Liver (tissue), 3 donors: Measurements from ENCODE around the gene POLR3A.

Experiments
- ATF3 ChIP-seq: IDR thresholded peaks from 2 replicates; pipeline ENCODE4 v1.6.1; 2016; ENCODE audit warnings: antibody characterized with exemption
- CTCF ChIP-seq: fragments of 150-350 bp; IDR thresholded peaks from 2 replicates; pipeline ENCODE4 v1.5.1; 2017; ENCODE audit warnings: improper control_type of control experiment, low read depth, low read length; ENCODE audit not compliant: missing input control
- EGR1 ChIP-seq, 2 donors: IDR thresholded peaks; 2 replicates each; pipeline ENCODE4 v1.6.1; 2016 to 2018; ENCODE audit warnings: antibody characterized with exemption in 2 of 2, low read depth in 2 of 2
- FOXA1 ChIP-seq: IDR thresholded peaks from 2 replicates; pipeline ENCODE4 v1.6.1; 2016; ENCODE audit warnings: antibody characterized with exemption
- HNF4A ChIP-seq, 2 donors: conservative IDR thresholded peaks; 2 replicates each; pipeline ENCODE4 v1.6.1; 2016; ENCODE audit warnings: antibody characterized with exemption in 2 of 2, mild to moderate bottlenecking in 2 of 2
- JUND ChIP-seq, 2 donors: IDR thresholded peaks; 2 replicates each; pipeline ENCODE4 v1.6.1; 2016; ENCODE audit warnings: antibody characterized with exemption in 2 of 2
- MAX ChIP-seq: IDR thresholded peaks from 2 replicates; pipeline ENCODE4 v1.6.1; 2016; ENCODE audit warnings: antibody characterized with exemption
- RAD21 ChIP-seq, 2 donors: IDR thresholded peaks; 2 replicates each; pipeline ENCODE4 v1.6.1; 2016; ENCODE audit warnings: antibody characterized with exemption in 2 of 2, mild to moderate bottlenecking in 2 of 2
- REST ChIP-seq: IDR thresholded peaks from 2 replicates; pipeline ENCODE4 v1.6.1; 2016; ENCODE audit warnings: antibody characterized with exemption, mild to moderate bottlenecking
- RXRA ChIP-seq, 2 donors: IDR thresholded peaks; 2 replicates each; pipeline ENCODE4 v1.6.1; 2017 to 2018; ENCODE audit warnings: antibody characterized with exemption in 2 of 2, mild to moderate bottlenecking in 1 of 2
- SP1 ChIP-seq: IDR thresholded peaks from 2 replicates; pipeline ENCODE4 v1.6.1; 2018; ENCODE audit warnings: antibody characterized with exemption, mild to moderate bottlenecking
- YY1 ChIP-seq: IDR thresholded peaks from 2 replicates; pipeline ENCODE4 v1.6.1; 2016; ENCODE audit warnings: antibody characterized with exemption, mild to moderate bottlenecking
- ZBTB33 ChIP-seq: IDR thresholded peaks from 2 replicates; pipeline ENCODE4 v1.6.1; 2016; ENCODE audit warnings: antibody characterized with exemption
- donor health status: healthy.
- donor health status: healthy.

- TF ChIP-seq REST (no peak), CTCF (no peak), SP1 (no peak), EGR1 (IDR thresholded peaks at IDR 0.05; ENCODE audit: low read depth in 2 of 2) (no peak), RAD21 (IDR thresholded peaks at IDR 0.05) (no peak), YY1 (no peak), ATF3 (no peak), FOXA1 (no peak), ZBTB33 (no peak), RXRA (IDR thresholded peaks at IDR 0.05) (no peak), MAX (no peak), HNF4A (conservative IDR thresholded peaks at IDR 0.05) (no peak), JUND (IDR thresholded peaks at IDR 0.05) (no peak)
These were observed 109.6 kb downstream of the POLR3A start for GRCh38 chr10:77919713-77920108.
